ENCODE results near the gene TTLL10. TPM values are rescaled to one million over a fixed set of nuclear protein-coding genes. Genes with fewer than 3 reads are reported as not detected.

Gene TTLL10
- total RNA-seq, 1 donor from 2014 or later: 5.5 TPM

- peaks cover 11% of the 10 kb centered on the region for H3K36me3 Mint-ChIP-seq (ENCODE audit: insufficient read depth)
- DNase-seq (ENCODE audit: low spot score, unreplicated experiment): no peak
- H3K9me3 Mint-ChIP-seq (ENCODE audit: low read depth): peaks cover 3% of the 10 kb centered on the region
- TF ChIP-seq, protein P1, sequence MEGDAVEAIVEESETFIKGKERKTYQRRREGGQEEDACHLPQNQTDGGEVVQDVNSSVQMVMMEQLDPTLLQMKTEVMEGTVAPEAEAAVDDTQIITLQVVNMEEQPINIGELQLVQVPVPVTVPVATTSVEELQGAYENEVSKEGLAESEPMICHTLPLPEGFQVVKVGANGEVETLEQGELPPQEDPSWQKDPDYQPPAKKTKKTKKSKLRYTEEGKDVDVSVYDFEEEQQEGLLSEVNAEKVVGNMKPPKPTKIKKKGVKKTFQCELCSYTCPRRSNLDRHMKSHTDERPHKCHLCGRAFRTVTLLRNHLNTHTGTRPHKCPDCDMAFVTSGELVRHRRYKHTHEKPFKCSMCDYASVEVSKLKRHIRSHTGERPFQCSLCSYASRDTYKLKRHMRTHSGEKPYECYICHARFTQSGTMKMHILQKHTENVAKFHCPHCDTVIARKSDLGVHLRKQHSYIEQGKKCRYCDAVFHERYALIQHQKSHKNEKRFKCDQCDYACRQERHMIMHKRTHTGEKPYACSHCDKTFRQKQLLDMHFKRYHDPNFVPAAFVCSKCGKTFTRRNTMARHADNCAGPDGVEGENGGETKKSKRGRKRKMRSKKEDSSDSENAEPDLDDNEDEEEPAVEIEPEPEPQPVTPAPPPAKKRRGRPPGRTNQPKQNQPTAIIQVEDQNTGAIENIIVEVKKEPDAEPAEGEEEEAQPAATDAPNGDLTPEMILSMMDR (IDR thresholded peaks at IDR 0.05; ENCODE audit: unreplicated experiment): no peak
- H3K4me1 Mint-ChIP-seq (ENCODE audit: low read depth): peaks cover 9% of the 10 kb centered on the region
- H3K27me3 Mint-ChIP-seq: no peaks in the 10 kb centered on the region
- no peak overlapping the region for H3K4me3 Mint-ChIP-seq (ENCODE audit: low read depth)
- no peak overlapping the region for H3K27ac Mint-ChIP-seq
These were observed 64.4 kb downstream of the TTLL10 start for GRCh38 chr1:1237874-1238701.

GRCh38 chr1:1238702-1239178 is 65.1 kb downstream of the TTLL10 start:
- H3K4me1 Mint-ChIP-seq (ENCODE audit: low read depth): peaks cover 5% of the 10 kb centered on the region
- H3K27me3 Mint-ChIP-seq: no peaks in the 10 kb centered on the region
- no peak overlapping the region for H3K4me3 Mint-ChIP-seq (ENCODE audit: low read depth)
- H3K36me3 Mint-ChIP-seq (ENCODE audit: insufficient read depth): peaks cover 7% of the 10 kb centered on the region
- TF ChIP-seq, protein P1 (IDR thresholded peaks at IDR 0.05; ENCODE audit: unreplicated experiment): no peak
- no peak overlapping the region for H3K27ac Mint-ChIP-seq
- no peaks in the 10 kb centered on the region for H3K9me3 Mint-ChIP-seq (ENCODE audit: low read depth)
- no peak for DNase-seq (ENCODE audit: low spot score, unreplicated experiment)

DNA sequence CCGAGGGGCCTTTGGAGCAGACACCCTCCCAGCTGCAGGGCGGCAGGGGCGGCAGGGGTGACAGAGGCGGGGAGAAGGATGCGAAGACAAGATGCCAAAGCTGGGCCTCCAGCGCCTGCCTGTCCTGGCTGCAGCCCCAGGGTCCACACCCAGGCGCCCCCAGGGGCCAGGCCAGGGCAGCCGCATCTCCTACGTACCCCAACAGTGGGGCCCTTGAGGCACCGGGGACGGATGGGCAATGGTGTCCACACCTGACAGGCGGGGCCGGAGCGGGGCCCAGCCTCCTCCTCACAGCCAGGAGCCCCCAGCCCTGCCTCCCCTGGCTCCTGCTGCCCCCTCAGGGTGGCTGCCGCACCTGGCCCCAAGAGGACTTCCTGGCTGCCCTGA is 65.5 kb downstream of the TTLL10 start:
- Mint-ChIP-seq H3K9me3 (ENCODE audit: low read depth) (no peaks in the 10 kb centered on the region), H3K27ac (no peak overlapping the region), H3K27me3 (no peaks in the 10 kb centered on the region), H3K36me3 (ENCODE audit: insufficient read depth) (peaks cover 4% of the 10 kb centered on the region), H3K4me3 (ENCODE audit: low read depth) (no peak overlapping the region), H3K4me1 (ENCODE audit: low read depth) (peaks cover 3% of the 10 kb centered on the region)
- TF ChIP-seq, protein P1 (IDR thresholded peaks at IDR 0.05; ENCODE audit: unreplicated experiment): no peak
- DNase-seq (ENCODE audit: low spot score, unreplicated experiment): no peak

GRCh38 chr1:1239614-1240347 is 66.1 kb downstream of the TTLL10 start:
- Mint-ChIP-seq H3K4me3 (ENCODE audit: low read depth) (no peak overlapping the region), H3K4me1 (ENCODE audit: low read depth) (peaks cover 2% of the 10 kb centered on the region), H3K36me3 (ENCODE audit: insufficient read depth) (no peaks in the 10 kb centered on the region), H3K9me3 (ENCODE audit: low read depth) (no peaks in the 10 kb centered on the region), H3K27me3 (no peaks in the 10 kb centered on the region), H3K27ac (no peak overlapping the region)
- TF ChIP-seq, protein P1 (IDR thresholded peaks at IDR 0.05; ENCODE audit: unreplicated experiment): no peak
- DNase-seq (ENCODE audit: low spot score, unreplicated experiment): no peak

DNA sequence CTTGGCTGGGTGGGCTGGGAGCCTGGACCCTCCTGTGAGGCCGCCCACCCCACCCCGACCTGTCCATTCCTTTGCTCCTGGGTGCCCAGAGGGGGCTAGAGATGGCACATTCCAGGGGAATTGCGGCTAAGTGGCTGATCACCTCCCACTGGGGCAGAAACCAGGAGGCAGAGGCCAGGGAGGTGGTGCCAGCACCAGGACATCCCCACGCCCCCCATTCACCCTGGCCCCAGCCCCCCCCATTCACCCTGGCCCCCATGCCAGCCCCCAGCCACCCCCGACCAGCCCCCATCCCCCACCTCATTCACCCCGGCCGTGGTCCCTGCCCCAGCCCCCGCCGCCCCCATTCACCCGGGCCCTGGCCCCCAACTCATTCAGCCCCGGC is 66.7 kb downstream of the TTLL10 start:
- Mint-ChIP-seq H3K27me3 (no peaks in the 10 kb centered on the region), H3K27ac (no peak overlapping the region), H3K9me3 (ENCODE audit: low read depth) (no peaks in the 10 kb centered on the region), H3K36me3 (ENCODE audit: insufficient read depth) (no peaks in the 10 kb centered on the region), H3K4me3 (ENCODE audit: low read depth) (no peak overlapping the region), H3K4me1 (ENCODE audit: low read depth) (peaks cover 2% of the 10 kb centered on the region)
- TF ChIP-seq, protein P1 (IDR thresholded peaks at IDR 0.05; ENCODE audit: unreplicated experiment): no peak
- no peak for DNase-seq (ENCODE audit: low spot score, unreplicated experiment)

Measured in progenitor cell of endocrine pancreas (in vitro differentiated cells).